Activated CD8-positive, alpha-beta T cell treated with anti-CD3 and anti-CD28 coated beads for 36 hours (primary cell): ENCODE measurements around the gene MZB1. TPM values are rescaled to one million over a fixed set of nuclear protein-coding genes. Genes with fewer than 3 reads are reported as not detected.

Experiments
- ATAC-seq: fragments of 200-7000 bp; cut with Tn5 transposase; one replicate; pipeline ENCODE4 v1.10.0; 2021; ENCODE audit warnings: mild to moderate bottlenecking, moderate library complexity
- CTCF ChIA-PET: fragments of 350-600 bp; sonication (Branson Sonifier 250); formaldehyde crosslinking; loops from one replicate; lab custom pipeline; 2021; ENCODE audit warnings: antibody characterized with exemption; lab: Charles Lee
- POLR2A ChIA-PET: fragments of 350-600 bp; sonication (Branson Sonifier 250); formaldehyde crosslinking; loops from one replicate; lab custom pipeline; 2021; ENCODE audit warnings: antibody characterized with exemption; lab: Charles Lee
- DNase-seq: peaks from one replicate; pipeline ENCODE4 v3.0.0-alpha.2; 2020
- H3K27ac Mint-ChIP-seq: one replicate; pipeline ENCODE4 v1.8.0; 2021; ENCODE audit warnings: mild to moderate bottlenecking, mixed read lengths
- H3K27me3 Mint-ChIP-seq: one replicate; pipeline ENCODE4 v1.8.0; 2021; ENCODE audit warnings: mixed read lengths
- H3K36me3 Mint-ChIP-seq: one replicate; pipeline ENCODE4 v1.8.0; 2021; ENCODE audit warnings: low read depth, mixed read lengths
- H3K4me1 Mint-ChIP-seq: one replicate; pipeline ENCODE4 v1.8.0; 2021; ENCODE audit warnings: low read depth, mixed read lengths
- H3K4me3 Mint-ChIP-seq: one replicate; pipeline ENCODE4 v1.8.0; 2021; ENCODE audit warnings: mild to moderate bottlenecking, moderate library complexity, mixed read lengths
- H3K9me3 Mint-ChIP-seq: one replicate; pipeline ENCODE4 v1.8.0; 2021; ENCODE audit warnings: mixed read lengths
- CTCF ChIP-seq: fragments of 200-600 bp; IDR thresholded peaks from one replicate; pipeline ENCODE4 v1.8.0; 2022; ENCODE audit warnings: antibody characterized with exemption, mild to moderate bottlenecking
- intact Hi-C: fragments of 100-400 bp; cut with micrococcal nuclease; formaldehyde crosslinking; loops from one replicate; pipeline ENCODE4 v1.10.0; 2022
- total RNA-seq, 2 experiments: library from RNA; stranded (reverse); gene quantifications; one replicate each; pipeline ENCODE4 v1.2.3, GENCODE V29; 2021

The MZB1 gene
- total RNA-seq, 2 experiments from 2014 or later: 14.4 to 14.5 TPM

GRCh38 chr5:139403787-139404483, 14.2 kb upstream of the MZB1 start, which contains the start of gene SPATA24:
Gene SPATA24 (minus strand): TSS chr5:139404089. CDS start chr5:139404060, 29 bp downstream.
- no peak for TF ChIP-seq CTCF
- Mint-ChIP-seq H3K9me3 (no peaks in the 10 kb centered on the region), H3K4me1 (peaks cover 39% of the 10 kb centered on the region), H3K4me3 (peak within 1 kb of the TSS; percentile 85), H3K27me3 (no peaks in the 10 kb centered on the region), H3K36me3 (no peaks in the 10 kb centered on the region), H3K27ac (peak within 1 kb of the TSS; percentile 99)
- ChIA-PET POLR2A (interaction anchor here (0.6 to 6.5 kb wide), 12 partner anchors 9 to 344 kb away, joined by 3 to 49 read pairs (median 4); partner anchors contain the start of genes DNAJC18, MZB1, PAIP2 and PROB1), CTCF (interaction anchor here (1.0 to 4.4 kb wide), 10 partner anchors 10 to 286 kb away, joined by 3 to 34 read pairs (median 5); no protein-coding TSS in a partner anchor)
- intact Hi-C loops: no loop called here
- DNase-seq: peak; percentile 100
- ATAC-seq: peak; percentile 89

GRCh38 chr5:139403418-139403786, 13.7 kb upstream of the MZB1 start:
- ATAC-seq (no peak), DNase-seq (no peak)
- no peaks in the 10 kb centered on the region for H3K27me3 Mint-ChIP-seq
- CTCF ChIA-PET: interaction anchor here (0.9 to 4.4 kb wide), 15 partner anchors 11 to 287 kb away, joined by 3 to 34 read pairs (median 4); partner anchors contain the start of gene PAIP2
- peaks cover 39% of the 10 kb centered on the region for H3K4me1 Mint-ChIP-seq
- intact Hi-C loops: no loop called here
- H3K9me3 Mint-ChIP-seq: no peaks in the 10 kb centered on the region
- H3K36me3 Mint-ChIP-seq: no peaks in the 10 kb centered on the region
- POLR2A ChIA-PET: interaction anchor here (1.0 to 6.5 kb wide), 8 partner anchors 9 to 345 kb away, joined by 3 to 49 read pairs (median 4); partner anchors contain the start of genes MZB1, PAIP2 and PROB1
- no peak for TF ChIP-seq CTCF
- peak overlapping the region; percentile 85 for H3K4me3 Mint-ChIP-seq
- peak overlapping the region; percentile 99 for H3K27ac Mint-ChIP-seq

DNA sequence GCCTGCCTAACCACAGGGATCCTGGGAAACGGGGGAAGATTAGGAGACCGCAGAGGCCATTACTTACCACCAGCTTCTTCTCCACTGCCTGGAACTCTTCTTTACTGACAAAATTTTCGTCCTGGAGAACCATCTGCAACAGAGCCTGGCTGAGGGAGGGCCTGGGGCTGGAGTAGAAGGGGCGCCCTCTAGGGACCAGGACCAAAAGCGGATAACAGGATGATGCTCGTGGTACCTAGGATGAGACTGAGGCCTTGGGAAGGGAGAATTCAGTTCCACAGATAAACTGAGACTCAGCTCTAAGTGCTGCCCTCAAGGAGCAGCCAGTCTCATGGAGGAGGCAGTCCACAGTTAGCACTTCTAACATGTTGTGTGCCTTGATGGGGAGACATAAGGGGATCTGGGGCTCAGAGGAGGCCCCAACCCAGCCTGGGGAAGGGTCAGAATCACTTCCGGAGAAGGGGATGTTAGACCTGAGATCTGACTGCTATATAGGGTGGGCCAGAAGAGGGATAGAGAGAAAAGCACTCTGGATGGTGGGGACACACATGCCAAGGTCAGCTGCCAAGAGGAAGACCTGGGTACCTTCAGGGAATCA, 12.9 kb upstream of the MZB1 start:
- Mint-ChIP-seq H3K9me3 (no peaks in the 10 kb centered on the region), H3K4me3 (peak overlapping the region; percentile 85), H3K4me1 (peaks cover 36% of the 10 kb centered on the region), H3K27me3 (no peaks in the 10 kb centered on the region), H3K36me3 (no peaks in the 10 kb centered on the region), H3K27ac (peak overlapping the region; percentile 99)
- ChIA-PET CTCF (interaction anchor here (0.6 to 4.4 kb wide), 18 partner anchors 10 to 288 kb away, joined by 3 to 34 read pairs (median 4); partner anchors contain the start of genes MZB1, PAIP2 and STING1), POLR2A (interaction anchor here (0.8 to 6.5 kb wide), 7 partner anchors 10 to 346 kb away, joined by 3 to 49 read pairs (median 3); partner anchors contain the start of genes MZB1 and PAIP2)
- DNase-seq (peak; percentile 40), ATAC-seq (no peak)
- peak; percentile 32 for TF ChIP-seq CTCF
- intact Hi-C loops: no loop called here

GRCh38 chr5:139401546-139401945, 11.8 kb upstream of the MZB1 start:
- ChIA-PET CTCF (interaction anchor here (0.8 to 4.4 kb wide), 8 partner anchors 9 to 114 kb away, joined by 3 to 34 read pairs (median 6); partner anchors contain the start of gene MZB1), POLR2A (interaction anchor here (0.8 to 6.5 kb wide), 4 partner anchors 11 to 114 kb away, joined by 3 to 49 read pairs (median 12); partner anchors contain the start of genes MZB1 and PAIP2)
- no peak for DNase-seq
- Mint-ChIP-seq H3K4me3 (no peak overlapping the region), H3K27ac (no peak overlapping the region), H3K4me1 (peaks cover 34% of the 10 kb centered on the region), H3K36me3 (peaks cover 6% of the 10 kb centered on the region), H3K27me3 (no peaks in the 10 kb centered on the region), H3K9me3 (no peaks in the 10 kb centered on the region)
- TF ChIP-seq CTCF: no peak
- ATAC-seq: no peak
- intact Hi-C loops: no loop called here
